SU-DHL-6 (cell line): ENCODE data around the gene PDAP1.

ENCODE experiments used
- EZH2phosphoT487 ChIP-seq: fragments of 200-600 bp; sonication (generic), shearing (Covaris generic); conservative IDR thresholded peaks from 2 replicates; pipeline ENCODE4 v1.6.1; 2018; ENCODE audit warnings: mild to moderate bottlenecking, antibody characterized with exemption, low read length, moderate library complexity, mixed read lengths
- TF ChIP-seq, protein P1 (sequence below): fragments of 200-600 bp; sonication (generic); IDR thresholded peaks from one replicate; pipeline ENCODE4 v1.5.1; 2017; ENCODE audit warnings: antibody characterized with exemption, mild to moderate bottlenecking, low read length, moderate library complexity; ENCODE audit not compliant: insufficient read depth, poor library complexity, severe bottlenecking

GRCh38 chr7:99375070-99375807 is 33.2 kb downstream of the PDAP1 start:
- TF ChIP-seq, protein P1, sequence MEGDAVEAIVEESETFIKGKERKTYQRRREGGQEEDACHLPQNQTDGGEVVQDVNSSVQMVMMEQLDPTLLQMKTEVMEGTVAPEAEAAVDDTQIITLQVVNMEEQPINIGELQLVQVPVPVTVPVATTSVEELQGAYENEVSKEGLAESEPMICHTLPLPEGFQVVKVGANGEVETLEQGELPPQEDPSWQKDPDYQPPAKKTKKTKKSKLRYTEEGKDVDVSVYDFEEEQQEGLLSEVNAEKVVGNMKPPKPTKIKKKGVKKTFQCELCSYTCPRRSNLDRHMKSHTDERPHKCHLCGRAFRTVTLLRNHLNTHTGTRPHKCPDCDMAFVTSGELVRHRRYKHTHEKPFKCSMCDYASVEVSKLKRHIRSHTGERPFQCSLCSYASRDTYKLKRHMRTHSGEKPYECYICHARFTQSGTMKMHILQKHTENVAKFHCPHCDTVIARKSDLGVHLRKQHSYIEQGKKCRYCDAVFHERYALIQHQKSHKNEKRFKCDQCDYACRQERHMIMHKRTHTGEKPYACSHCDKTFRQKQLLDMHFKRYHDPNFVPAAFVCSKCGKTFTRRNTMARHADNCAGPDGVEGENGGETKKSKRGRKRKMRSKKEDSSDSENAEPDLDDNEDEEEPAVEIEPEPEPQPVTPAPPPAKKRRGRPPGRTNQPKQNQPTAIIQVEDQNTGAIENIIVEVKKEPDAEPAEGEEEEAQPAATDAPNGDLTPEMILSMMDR = no peak
- no peak for TF ChIP-seq EZH2phosphoT487
